ENCODE results near the gene USP24. TPM values are rescaled to one million over a fixed set of nuclear protein-coding genes. Genes with fewer than 3 reads are reported as not detected.

The USP24 gene
- total RNA-seq, 1 donor from 2014 or later, result 30.8 TPM

DNA sequence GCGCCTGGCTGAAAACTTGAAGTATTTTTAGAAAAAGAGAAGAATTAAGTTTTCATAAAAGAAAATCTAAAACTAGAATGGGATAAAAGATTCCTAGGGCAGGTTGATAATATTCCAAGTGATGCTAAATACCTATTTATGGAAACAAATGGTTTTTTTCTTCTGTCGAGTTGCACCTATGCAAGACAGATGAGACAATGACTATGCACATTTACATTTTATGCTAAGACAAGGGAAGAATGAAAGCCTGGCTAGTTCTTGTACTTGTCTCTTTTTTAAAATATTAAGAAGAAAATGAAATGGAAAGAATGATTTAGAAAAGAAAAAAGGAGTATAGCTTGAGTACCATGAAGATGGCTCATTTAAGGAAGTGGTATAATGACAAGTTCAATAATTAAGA is 24.4 kb upstream of the USP24 start:
- H3K27me3 Mint-ChIP-seq (ENCODE audit: low read depth, unreplicated experiment), result peaks cover 4% of the 10 kb centered on the region
- Histone ChIP-seq H2AFZ (ENCODE audit: low read depth, low read length) (no peak overlapping the region), H3K79me2 (ENCODE audit: insufficient read depth, low read length) (no peaks in the 10 kb centered on the region), H3K36me3 (ENCODE audit: insufficient read depth, low read length) (no peaks in the 10 kb centered on the region), H3K4me1 (ENCODE audit: insufficient read depth, low read length) (peaks cover 3% of the 10 kb centered on the region), H3K4me2 (ENCODE audit: low read length) (no peak overlapping the region), H3K27ac (ENCODE audit: low read depth, low read length) (no peak overlapping the region), H3K4me3 (ENCODE audit: insufficient read depth, low read depth, low read length) (no peak overlapping the region), H3K27me3 (ENCODE audit: insufficient read depth, low read length) (no peaks in the 10 kb centered on the region), H4K20me1 (ENCODE audit: insufficient read depth, low read length) (no peaks in the 10 kb centered on the region), H3K9me3 (ENCODE audit: insufficient read depth, low read depth, low read length) (no peaks in the 10 kb centered on the region), H3K9ac (ENCODE audit: low read length) (no peak overlapping the region)
- no peak overlapping the region for H3K27ac Mint-ChIP-seq (ENCODE audit: unreplicated experiment)
- H3K9me3 Mint-ChIP-seq (ENCODE audit: unreplicated experiment), result no peaks in the 10 kb centered on the region
- no peak for TF ChIP-seq EZH2 (IDR thresholded peaks at IDR 0.05; ENCODE audit: insufficient read depth, low read length)
- TF ChIP-seq, protein P1, sequence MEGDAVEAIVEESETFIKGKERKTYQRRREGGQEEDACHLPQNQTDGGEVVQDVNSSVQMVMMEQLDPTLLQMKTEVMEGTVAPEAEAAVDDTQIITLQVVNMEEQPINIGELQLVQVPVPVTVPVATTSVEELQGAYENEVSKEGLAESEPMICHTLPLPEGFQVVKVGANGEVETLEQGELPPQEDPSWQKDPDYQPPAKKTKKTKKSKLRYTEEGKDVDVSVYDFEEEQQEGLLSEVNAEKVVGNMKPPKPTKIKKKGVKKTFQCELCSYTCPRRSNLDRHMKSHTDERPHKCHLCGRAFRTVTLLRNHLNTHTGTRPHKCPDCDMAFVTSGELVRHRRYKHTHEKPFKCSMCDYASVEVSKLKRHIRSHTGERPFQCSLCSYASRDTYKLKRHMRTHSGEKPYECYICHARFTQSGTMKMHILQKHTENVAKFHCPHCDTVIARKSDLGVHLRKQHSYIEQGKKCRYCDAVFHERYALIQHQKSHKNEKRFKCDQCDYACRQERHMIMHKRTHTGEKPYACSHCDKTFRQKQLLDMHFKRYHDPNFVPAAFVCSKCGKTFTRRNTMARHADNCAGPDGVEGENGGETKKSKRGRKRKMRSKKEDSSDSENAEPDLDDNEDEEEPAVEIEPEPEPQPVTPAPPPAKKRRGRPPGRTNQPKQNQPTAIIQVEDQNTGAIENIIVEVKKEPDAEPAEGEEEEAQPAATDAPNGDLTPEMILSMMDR (IDR thresholded peaks at IDR 0.05; ENCODE audit: insufficient read depth, low read depth, low read length), result no peak
- peaks cover 11% of the 10 kb centered on the region for H3K4me1 Mint-ChIP-seq (ENCODE audit: low read depth, unreplicated experiment)
- FAIRE-seq, result no peak
- H3K36me3 Mint-ChIP-seq (ENCODE audit: low read depth, unreplicated experiment), result no peaks in the 10 kb centered on the region
- no peak overlapping the region for H3K4me3 Mint-ChIP-seq (ENCODE audit: unreplicated experiment)
- no peak for DNase-seq (ENCODE audit: low read depth)

DNA sequence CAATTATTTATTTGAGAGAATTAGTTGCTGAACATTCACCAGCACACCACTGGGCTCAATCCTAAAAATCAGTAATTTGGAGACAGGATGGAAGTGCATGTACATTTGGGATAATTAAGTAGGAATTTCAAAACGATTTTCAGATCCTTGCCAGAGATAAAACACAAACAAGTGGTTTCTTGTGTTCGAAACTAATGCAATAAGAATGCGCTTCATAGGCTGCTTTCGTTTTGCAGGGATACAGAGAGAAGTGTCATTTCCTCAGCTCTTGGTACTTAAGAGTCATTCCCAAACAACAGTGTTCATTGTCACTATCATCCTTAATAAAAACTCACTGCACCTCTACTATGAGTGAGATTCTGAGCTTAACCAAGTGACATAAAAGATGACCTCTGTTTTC is 20.6 kb upstream of the USP24 start:
- no peaks in the 10 kb centered on the region for H3K27me3 ChIP-seq (ENCODE audit: insufficient read depth, low read length)
- TF ChIP-seq, protein P1 (IDR thresholded peaks at IDR 0.05; ENCODE audit: insufficient read depth, low read depth, low read length), result no peak
- no peak for TF ChIP-seq EZH2 (IDR thresholded peaks at IDR 0.05; ENCODE audit: insufficient read depth, low read length)
- Mint-ChIP-seq H3K36me3 (ENCODE audit: low read depth, unreplicated experiment) (no peaks in the 10 kb centered on the region), H3K9me3 (ENCODE audit: unreplicated experiment) (peaks cover 3% of the 10 kb centered on the region), H3K27me3 (ENCODE audit: low read depth, unreplicated experiment) (peaks cover 2% of the 10 kb centered on the region), H3K4me1 (ENCODE audit: low read depth, unreplicated experiment) (peaks cover 19% of the 10 kb centered on the region), H3K27ac (ENCODE audit: unreplicated experiment) (no peak overlapping the region), H3K4me3 (ENCODE audit: unreplicated experiment) (no peak overlapping the region)
- H3K27ac ChIP-seq (ENCODE audit: low read depth, low read length), result no peak overlapping the region
- no peaks in the 10 kb centered on the region for H4K20me1 ChIP-seq (ENCODE audit: insufficient read depth, low read length)
- peak; percentile 83 for DNase-seq (ENCODE audit: low read depth)
- H3K9me3 ChIP-seq (ENCODE audit: insufficient read depth, low read depth, low read length), result no peaks in the 10 kb centered on the region
- H3K4me2 ChIP-seq (ENCODE audit: low read length), result peak overlapping the region; percentile 63
- peak; percentile 93 for FAIRE-seq
- H3K4me3 ChIP-seq (ENCODE audit: insufficient read depth, low read depth, low read length), result no peak overlapping the region
- H3K36me3 ChIP-seq (ENCODE audit: insufficient read depth, low read length), result no peaks in the 10 kb centered on the region
- H2AFZ ChIP-seq (ENCODE audit: low read depth, low read length), result no peak overlapping the region
- H3K79me2 ChIP-seq (ENCODE audit: insufficient read depth, low read length), result no peaks in the 10 kb centered on the region
- H3K4me1 ChIP-seq (ENCODE audit: insufficient read depth, low read length), result peaks cover 3% of the 10 kb centered on the region
- no peak overlapping the region for H3K9ac ChIP-seq (ENCODE audit: low read length)

DNA sequence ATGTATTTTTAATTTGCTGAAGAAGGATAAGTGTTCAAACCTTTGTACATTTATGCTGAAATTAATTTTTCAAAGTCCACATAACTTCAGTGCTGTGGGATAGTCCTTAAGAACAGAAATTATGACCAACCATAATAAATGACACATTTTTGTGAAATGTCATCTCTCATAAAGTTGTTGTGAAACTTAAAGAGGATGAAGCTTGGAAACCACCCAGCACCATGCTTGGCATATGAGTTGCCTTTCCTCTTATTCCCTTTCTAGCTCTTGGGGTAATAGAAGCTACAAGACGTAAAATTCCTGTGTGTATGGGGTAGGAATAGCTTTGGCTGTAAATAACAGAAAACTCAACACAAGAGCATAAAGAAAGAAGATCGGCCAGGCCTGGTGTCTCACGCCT is 18.9 kb upstream of the USP24 start:
- no peak for TF ChIP-seq EZH2 (IDR thresholded peaks at IDR 0.05; ENCODE audit: insufficient read depth, low read length)
- no peaks in the 10 kb centered on the region for H4K20me1 ChIP-seq (ENCODE audit: insufficient read depth, low read length)
- no peaks in the 10 kb centered on the region for H3K27me3 ChIP-seq (ENCODE audit: insufficient read depth, low read length)
- H3K4me3 ChIP-seq (ENCODE audit: insufficient read depth, low read depth, low read length), result no peak overlapping the region
- peaks cover 7% of the 10 kb centered on the region for H3K9me3 Mint-ChIP-seq (ENCODE audit: unreplicated experiment)
- no peaks in the 10 kb centered on the region for H3K9me3 ChIP-seq (ENCODE audit: insufficient read depth, low read depth, low read length)
- no peaks in the 10 kb centered on the region for H3K36me3 Mint-ChIP-seq (ENCODE audit: low read depth, unreplicated experiment)
- no peak overlapping the region for H3K27ac ChIP-seq (ENCODE audit: low read depth, low read length)
- DNase-seq (ENCODE audit: low read depth) (no peak), FAIRE-seq (peak; percentile 71)
- peaks cover 6% of the 10 kb centered on the region for H3K27me3 Mint-ChIP-seq (ENCODE audit: low read depth, unreplicated experiment)
- no peak overlapping the region for H3K4me2 ChIP-seq (ENCODE audit: low read length)
- no peaks in the 10 kb centered on the region for H3K79me2 ChIP-seq (ENCODE audit: insufficient read depth, low read length)
- no peak overlapping the region for H3K9ac ChIP-seq (ENCODE audit: low read length)
- H3K4me1 ChIP-seq (ENCODE audit: insufficient read depth, low read length), result peaks cover 3% of the 10 kb centered on the region
- no peak overlapping the region for H2AFZ ChIP-seq (ENCODE audit: low read depth, low read length)
- H3K4me3 Mint-ChIP-seq (ENCODE audit: unreplicated experiment), result no peak overlapping the region
- peaks cover 19% of the 10 kb centered on the region for H3K4me1 Mint-ChIP-seq (ENCODE audit: low read depth, unreplicated experiment)
- no peaks in the 10 kb centered on the region for H3K36me3 ChIP-seq (ENCODE audit: insufficient read depth, low read length)
- no peak overlapping the region for H3K27ac Mint-ChIP-seq (ENCODE audit: unreplicated experiment)

Measured in astrocyte (in vitro differentiated cells and primary cell).